ENCODE measurements around the gene EIF4EBP3.

The EIF4EBP3 gene

DNA sequence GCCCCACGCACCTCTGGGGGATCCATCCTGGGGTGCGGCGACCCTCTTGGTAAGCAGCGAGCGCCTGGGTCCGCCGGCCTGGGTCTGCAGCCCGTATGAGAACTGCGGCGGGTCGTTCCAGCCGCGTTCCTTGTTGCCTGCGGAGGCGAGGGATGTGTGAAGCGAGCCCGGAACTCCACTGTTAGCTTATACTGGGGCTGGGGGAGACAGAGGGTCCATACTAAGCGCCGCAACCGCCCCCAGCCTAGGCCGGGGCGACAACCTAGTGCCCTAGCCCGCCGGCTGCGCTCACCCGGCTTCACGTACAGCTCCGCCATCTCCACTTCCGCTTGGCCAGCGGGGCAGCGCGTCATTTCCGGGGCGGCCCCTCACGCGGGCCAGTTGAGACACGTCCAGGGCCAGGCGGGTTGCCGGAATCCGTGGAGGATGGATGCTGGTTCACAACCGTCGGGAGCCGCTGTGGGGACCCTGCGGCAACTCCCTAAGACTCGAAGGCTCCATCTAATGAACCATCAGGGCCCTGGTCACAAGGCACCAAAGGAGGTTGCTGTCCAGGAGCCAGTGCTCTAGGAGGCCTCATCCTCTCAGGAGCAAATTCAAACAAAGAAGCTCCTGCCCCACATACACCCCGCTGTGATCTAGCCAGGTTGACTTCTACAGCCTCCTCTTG lies 9.8 kb downstream of the EIF4EBP3 start, which contains the start of gene SRA1:
SRA1 (minus strand) TSS at position 338 of the 670 bp plus-strand sequence; CDS start at position 317, 21 bp downstream.
- DNase-seq = peak; percentile 88

DNA sequence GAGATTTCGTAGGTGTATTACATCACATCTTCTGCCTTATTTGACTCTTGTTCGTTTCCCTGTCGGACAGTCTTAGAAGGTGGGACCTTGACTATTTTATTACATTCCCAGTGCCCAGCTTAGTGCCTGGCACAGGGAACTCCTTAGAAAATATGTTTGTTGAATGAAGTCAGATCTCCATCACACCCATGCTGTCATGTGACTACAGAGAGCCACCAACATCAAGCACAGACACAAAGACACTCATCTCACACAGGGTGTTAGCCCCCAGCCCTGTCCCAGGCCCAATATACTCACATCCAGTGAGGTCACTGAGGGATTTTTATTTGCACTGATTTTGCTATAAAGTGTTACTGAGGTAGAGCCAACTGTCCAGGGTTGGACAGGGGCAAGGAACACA lies 10.5 kb downstream of the EIF4EBP3 start:
- DNase-seq = no peak

DNA sequence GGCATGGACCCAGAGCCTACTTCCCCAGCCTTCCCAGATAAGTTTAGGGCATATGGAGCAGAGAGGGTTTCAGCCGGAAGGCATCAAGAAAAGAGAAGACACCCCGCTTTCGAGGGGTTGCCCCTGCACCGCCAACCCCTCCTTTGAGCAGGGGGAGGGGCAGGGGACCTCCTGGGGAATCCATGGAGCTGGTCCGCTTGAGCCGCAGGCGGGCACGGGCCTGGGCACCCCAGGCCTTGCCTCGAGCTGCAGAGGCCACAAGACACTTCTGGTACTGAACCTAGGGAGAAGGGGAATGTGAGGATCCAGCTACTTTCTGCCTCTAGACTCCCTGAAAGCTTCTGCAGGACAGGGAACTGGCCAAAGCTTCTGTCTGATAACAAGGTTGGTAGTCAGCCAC lies 11.1 kb downstream of the EIF4EBP3 start:
- DNase-seq = no peak

DNA sequence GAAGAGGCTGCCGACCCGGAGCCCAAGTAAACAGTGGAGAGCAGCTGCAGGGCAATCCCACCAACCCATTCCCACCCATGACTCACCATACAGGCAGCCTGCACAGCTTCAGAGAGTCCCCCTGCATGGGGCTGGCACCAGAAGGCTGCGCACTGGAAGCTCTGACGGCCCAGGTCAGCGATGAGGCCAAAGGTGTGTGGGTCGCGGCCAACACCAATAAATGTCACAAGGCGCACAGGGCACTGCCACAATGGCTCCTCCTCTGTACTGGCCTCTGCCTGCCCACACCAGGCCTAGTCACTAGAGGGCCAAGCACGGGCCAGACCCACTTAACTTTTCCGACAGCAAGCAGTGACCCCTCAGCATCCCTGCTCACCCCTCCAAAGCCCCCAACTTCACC lies 12.8 kb downstream of the EIF4EBP3 start:
- DNase-seq = no peak

DNA sequence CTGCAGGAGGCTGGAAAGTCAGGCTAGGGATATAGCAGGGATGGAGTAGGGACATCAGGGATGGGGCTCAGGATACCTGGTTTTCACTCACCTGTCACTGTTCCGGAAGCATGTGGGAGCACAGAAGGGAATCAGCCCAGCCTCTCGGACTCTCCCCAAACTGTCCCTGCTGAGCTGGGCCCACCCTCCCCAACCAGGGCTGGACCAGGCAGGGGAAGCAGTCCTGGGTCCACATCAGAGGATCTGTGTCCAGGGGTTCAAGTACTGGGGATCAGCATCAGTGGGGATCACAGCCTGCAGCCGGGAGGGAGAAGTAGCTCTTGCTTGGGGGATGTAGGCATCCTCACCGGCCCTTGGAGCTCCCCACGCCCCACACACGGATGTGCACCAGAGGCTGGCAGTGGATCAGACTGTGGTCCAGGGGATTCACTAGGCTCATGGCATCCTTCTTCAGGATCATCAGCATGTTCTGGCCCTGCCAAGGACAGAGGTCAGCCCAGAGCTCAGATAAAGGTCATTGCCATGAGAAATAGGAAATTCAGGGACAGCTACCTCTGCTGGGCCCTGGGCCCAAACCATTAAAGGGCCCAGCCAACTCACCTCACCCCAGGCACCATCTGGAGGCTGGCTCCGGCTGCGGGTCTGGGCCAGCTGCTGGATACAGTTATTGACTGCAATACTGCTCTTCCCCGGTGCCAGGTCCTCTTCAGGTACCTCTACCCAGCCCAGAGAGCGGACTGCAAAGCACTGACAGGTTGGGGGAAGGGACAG lies 14.5 kb downstream of the EIF4EBP3 start:
- DNase-seq = no peak

DNA sequence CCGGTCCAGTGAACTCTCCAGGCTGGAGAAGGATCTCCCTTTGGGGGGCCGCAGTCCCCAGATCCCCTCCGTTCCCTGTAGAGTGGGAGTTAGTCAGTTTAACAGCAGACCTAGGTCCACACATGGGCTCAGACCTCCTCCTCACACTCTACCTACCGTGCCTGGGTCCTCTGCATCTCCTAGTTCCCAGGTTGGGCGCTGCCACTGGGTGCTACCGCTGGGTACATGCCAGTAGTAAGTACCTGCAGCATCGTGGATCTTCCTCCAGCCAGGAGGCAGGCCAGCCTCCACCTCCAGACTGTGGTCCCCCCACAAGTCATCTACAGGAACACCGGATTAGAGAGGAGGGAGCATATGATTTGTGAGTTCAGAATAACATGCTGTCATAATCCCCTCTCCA lies 16.1 kb downstream of the EIF4EBP3 start:
- DNase-seq = peak; percentile 49

DNA sequence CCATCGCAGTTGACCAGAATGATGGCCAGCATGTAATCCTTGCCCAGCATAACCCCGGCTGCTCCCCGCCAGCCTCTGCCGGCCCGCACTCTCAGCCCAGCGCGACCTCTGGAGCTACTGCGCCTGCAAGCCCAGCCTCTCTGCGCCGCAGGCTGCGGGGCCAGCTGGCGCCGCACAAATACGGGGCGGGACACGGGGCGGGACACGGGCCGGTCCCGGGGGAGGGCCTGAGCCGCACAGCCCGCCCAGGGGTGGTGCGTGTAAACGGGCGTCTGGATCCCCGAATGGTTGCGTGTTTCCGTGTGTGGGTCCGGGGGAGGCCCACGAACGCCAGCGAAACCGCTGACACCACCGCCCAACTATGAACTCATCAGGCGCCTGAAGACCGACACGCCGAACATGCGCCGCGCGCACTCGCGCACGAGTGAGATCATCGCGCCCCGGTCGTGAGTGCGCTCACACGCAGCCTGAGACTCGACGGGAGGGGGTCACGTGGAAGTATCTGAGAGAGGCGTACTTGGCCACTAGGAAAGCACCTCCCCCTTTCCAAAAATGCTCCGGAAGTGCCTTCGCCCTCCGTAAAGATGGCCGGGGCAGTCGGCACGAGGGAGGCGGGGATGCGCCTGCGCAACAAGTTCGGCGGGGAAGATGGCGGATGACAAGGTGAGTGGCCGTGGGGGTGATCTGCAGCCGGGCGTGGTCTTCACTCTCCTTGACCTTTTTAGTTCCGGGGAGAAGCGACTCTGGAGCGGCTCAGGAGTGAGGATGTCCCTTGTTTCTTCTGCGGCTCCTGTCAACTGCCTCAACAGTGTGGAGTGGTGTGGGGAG lies 16.9 kb downstream of the EIF4EBP3 start, which contains the start of the genes APBB3 and SLC35A4:
APBB3 (minus strand) TSS at position 403 of the 828 bp plus-strand sequence; CDS start at position 50, 353 bp downstream.
SLC35A4 (plus strand) TSS at position 633 of the 828 bp plus-strand sequence. CDS start 2,342 bp downstream, outside the sequence.
- DNase-seq = peak; percentile 97

DNA sequence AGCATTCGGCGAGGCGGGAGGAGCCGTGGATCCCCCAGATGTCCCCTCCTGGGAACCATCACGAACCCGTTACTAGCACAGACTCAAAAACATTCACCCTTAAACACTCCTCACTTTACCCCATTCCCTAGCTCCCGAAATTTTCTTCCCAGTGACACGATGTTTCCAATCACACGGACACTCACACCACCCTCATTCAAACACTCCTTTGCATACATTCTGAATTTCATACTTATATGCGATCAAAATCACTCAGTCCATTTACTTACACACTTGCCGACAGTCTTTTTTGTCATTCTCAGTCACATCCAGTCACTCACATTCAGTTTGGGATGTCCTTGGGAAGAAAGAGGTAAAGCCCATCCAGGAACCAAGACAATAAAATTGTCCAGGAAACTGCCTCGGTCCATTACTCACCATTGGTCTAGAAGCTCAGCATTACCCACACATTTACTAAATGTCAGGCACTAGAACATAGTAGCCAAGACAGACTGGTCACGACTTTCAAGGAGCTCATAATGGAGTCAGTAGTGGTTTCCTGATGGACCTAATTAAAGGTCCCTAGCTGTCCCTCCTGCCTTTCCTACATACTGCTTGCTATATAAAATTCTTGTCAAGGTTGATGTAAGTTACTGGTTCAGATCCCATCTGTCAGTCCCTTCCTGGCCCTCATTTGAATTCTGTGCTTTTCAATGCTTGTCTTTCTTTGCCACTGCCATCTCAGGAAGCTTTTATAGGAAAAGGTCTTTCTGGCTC lies 17.7 kb downstream of the EIF4EBP3 start:
- DNase-seq = no peak

DNA sequence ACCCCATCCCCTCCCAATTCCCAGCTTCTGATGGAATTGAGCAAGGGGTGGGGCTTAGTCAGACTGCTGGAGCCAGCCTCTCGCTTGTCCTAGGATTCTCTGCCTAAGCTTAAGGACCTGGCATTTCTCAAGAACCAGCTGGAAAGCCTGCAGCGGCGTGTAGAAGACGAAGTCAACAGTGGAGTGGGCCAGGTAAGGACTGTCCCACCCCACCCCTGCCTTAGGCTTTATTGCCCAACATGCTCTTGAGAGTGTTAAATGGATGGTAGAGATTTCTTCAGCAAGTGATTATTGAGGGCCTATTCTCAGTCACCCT lies 18.3 kb downstream of the EIF4EBP3 start:
- peak; percentile 17 for DNase-seq

DNA sequence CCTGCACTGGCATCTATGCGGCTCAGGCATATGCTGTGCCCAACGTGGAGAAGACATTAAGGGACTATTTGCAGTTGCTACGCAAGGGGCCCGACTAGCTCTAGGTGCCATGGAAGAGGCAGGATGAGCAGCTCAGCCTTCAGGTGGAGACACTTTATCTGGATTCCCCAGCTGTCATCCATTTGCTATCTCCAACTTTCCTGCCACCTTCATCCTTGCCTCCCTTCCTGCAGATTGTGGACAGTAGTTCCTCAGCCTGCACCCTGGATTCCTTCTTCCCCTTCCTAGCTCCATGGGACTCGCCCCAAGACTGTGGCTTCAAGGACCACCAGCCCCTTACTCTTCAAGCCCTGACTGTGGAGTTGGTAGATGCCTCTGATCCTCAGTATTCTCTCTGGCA lies 19.2 kb downstream of the EIF4EBP3 start:
- no peak for DNase-seq

DNA sequence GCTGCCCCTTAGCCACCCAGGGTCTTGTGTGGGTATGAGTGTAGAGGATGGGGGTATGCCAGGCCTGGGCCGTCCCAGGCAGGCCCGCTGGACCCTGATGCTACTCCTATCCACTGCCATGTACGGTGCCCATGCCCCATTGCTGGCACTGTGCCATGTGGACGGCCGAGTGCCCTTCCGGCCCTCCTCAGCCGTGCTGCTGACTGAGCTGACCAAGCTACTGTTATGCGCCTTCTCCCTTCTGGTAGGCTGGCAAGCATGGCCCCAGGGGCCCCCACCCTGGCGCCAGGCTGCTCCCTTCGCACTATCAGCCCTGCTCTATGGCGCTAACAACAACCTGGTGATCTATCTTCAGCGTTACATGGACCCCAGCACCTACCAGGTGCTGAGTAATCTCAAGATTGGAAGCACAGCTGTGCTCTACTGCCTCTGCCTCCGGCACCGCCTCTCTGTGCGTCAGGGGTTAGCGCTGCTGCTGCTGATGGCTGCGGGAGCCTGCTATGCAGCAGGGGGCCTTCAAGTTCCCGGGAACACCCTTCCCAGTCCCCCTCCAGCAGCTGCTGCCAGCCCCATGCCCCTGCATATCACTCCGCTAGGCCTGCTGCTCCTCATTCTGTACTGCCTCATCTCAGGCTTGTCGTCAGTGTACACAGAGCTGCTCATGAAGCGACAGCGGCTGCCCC lies 19.8 kb downstream of the EIF4EBP3 start:
- DNase-seq = no peak

DNA sequence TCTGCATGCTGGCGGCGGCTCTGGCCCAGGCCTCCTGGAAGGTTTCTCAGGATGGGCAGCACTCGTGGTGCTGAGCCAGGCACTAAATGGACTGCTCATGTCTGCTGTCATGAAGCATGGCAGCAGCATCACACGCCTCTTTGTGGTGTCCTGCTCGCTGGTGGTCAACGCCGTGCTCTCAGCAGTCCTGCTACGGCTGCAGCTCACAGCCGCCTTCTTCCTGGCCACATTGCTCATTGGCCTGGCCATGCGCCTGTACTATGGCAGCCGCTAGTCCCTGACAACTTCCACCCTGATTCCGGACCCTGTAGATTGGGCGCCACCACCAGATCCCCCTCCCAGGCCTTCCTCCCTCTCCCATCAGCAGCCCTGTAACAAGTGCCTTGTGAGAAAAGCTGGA lies 20.4 kb downstream of the EIF4EBP3 start:
- DNase-seq = no peak

DNA sequence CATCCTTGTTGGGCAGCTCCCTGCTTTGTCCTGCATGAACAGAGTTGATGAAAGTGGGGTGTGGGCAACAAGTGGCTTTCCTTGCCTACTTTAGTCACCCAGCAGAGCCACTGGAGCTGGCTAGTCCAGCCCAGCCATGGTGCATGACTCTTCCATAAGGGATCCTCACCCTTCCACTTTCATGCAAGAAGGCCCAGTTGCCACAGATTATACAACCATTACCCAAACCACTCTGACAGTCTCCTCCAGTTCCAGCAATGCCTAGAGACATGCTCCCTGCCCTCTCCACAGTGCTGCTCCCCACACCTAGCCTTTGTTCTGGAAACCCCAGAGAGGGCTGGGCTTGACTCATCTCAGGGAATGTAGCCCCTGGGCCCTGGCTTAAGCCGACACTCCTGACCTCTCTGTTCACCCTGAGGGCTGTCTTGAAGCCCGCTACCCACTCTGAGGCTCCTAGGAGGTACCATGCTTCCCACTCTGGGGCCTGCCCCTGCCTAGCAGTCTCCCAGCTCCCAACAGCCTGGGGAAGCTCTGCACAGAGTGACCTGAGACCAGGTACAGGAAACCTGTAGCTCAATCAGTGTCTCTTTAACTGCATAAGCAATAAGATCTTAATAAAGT lies 21.1 kb downstream of the EIF4EBP3 start:
- no peak for DNase-seq

DNA sequence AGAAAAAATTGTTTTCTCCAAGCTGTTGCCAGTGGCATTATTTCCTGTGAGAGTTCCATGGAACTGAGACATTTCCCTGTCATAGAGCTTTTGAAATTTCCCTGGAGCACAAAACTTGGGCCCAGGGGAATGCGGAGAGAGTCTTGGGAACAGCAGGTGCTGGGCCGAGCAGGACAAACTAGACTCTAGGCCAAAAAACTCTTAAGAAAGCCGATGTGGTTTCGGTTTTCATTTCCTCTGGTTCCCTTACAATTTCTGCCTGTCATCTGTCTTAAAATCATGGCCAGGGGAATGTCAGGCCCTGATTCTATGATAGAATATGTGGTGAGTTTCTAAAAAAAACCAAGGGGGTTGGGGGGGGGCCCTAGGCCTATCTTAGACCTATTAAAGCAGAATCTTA lies 21.7 kb downstream of the EIF4EBP3 start:
- DNase-seq = no peak

DNA sequence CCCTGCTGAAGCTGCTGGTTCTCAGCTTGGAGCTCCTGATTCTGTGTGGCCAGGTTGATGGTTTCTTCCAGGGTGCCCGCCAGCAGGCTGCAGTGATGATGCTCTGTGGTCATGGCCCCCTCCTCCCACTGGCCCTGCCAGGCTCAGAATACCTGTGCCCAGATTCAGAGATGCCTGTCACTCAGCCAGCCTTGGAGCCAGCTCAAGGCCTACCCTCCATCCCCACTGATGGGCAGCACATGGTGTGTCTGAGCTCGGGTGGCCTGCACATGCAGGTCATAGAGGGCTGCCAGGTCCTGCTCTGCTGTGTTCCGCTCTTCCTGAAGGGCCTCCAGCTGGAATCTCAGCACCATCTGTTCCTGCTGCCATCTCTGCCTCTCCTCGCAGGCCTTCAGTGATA lies 22.6 kb downstream of the EIF4EBP3 start:
- DNase-seq = no peak

DNA sequence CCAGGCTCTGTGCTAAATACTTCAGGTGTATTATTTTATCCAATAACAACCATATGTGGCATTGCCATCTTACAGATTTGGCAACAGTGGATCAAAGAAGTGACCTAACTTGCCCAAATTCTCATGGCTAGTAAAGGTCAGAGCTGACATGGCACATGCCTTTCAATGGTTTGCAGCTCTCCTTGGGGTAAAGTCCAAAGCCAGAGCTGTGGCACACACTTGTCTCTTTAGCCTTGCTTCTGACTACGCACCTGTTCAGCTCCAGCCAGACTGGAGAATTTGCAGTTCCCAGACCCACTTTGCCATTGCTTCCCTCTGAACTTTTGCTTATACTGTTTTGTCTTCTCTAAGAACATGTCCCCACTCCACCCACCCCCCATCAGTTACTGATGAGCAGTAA lies 23.0 kb downstream of the EIF4EBP3 start:
- no peak for DNase-seq

DNA sequence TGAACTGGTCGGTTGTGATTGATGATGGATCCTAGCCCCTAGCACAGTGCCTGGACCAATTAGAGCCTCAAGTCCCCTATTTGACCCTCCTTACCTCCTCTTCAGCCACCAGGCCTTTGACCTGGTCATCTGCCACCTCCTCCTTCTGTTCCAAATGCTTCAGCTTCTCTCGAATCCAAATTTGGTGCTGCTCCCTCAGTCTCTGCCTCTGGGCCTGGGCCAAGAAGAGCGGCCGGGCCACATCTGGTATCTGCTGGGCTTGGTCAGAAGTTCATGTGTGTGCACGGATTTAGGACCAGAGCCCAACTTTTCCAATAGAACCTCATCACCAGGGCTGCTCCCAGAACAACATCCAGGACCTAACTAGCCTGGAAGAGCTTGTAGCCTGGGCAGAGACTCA lies 23.6 kb downstream of the EIF4EBP3 start:
- no peak for DNase-seq

DNA sequence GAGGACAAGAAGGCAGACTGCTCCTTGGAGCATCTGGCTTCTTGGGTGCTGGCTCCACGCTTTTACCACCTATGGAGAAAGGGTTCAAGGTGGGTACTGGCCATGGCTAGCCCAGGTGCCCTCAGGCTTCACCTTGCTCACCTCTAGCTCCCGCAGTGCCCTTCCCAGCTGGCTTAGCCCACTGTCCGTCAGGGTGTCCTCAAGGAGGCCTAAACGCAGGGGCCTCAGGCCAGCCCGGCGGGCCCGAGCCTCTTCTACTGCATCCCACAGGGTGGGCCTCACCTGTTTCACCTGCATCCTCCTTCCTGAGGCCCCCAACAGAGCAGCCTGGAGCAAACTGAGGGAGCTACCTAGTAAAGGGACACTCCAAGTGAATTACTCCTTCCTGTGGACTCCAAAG lies 26.2 kb downstream of the EIF4EBP3 start:
- no peak for DNase-seq

DNA sequence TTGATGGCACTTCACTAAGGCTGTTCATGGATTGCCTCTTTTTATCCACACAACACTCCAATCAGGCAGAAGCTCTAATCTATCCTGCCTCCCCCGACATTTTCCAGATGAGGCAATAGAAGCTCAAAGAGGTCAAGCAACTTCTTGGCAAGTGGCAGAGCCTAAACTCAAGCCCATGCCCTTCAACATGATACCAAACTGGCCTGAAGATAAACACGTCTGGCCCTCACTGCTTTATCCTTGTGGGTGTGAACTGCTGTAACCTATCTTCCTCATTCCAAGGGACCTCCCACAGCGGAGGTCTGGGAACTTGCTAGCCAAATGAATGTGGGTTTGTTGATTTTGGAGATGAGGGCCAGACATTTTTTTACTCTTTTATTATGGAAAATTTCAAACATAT lies 26.7 kb downstream of the EIF4EBP3 start:
- no peak for DNase-seq

DNA sequence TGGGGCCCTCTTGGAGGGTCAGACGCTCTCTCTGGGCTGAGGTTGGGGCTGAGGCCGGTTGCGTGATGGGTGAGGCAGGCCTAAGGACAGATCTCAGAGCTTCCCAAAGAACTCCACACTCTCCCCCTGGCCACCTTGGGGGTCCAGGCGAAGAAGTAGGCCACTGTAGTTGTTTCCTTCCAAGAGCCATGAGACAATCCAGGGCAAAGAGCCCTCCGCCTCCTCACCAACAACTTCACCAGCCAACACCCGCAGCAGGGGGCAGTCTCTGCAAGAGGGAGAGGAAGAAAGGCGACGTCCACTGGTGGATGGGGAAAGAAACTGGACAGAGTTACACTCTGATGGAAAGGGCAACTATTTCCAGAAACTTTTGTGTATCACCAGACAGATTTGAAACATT lies 27.8 kb downstream of the EIF4EBP3 start:
- DNase-seq = peak; percentile 21

DNA sequence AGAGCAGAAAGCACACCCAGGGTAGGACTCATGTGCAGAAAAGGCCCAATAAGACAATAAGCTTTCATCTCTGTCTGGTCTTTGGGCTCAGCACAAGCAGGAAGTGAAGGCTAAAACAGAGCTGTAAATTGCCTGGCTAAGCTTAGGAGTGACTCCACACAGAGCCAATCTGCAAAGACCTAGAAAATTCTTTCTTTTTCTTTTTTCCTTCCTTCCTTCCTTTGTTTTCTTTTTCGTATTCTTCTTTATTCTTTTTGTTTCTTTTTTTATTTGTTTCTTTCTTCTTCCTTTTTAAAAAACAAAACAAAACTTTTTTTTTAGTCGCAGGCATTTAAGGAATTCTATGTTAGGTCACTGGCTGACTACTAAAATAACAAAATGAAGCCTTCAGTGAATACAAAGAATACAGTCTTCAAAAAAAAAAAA lies 29.3 kb downstream of the EIF4EBP3 start:
- DNase-seq = no peak

Data from NCI-H82 (cell line).